Measurements from ENCODE around the gene PDGFB.

- no peak for TF ChIP-seq CTCF (IDR thresholded peaks at IDR 0.05)
- no peak for TF ChIP-seq POLR2AphosphoS5 (IDR thresholded peaks at IDR 0.05)
- TF ChIP-seq POLR2A (IDR thresholded peaks at IDR 0.05), result no peak
These were observed 50.7 kb downstream of the PDGFB start for GRCh38 chr22:39194098-39194497.

Data from upper lobe of left lung (tissue), 4 donors.